GM12875 (cell line): Measurements from ENCODE around the gene PELI2.

Source experiments
- H3K4me3 ChIP-seq: one replicate; pipeline ENCODE4 v1.5.1; 2011; ENCODE audit warnings: low read depth, low read length, control low read depth
- CTCF ChIP-seq: IDR thresholded peaks from 2 replicates; pipeline ENCODE4 v1.5.1; 2011; ENCODE audit warnings: low read depth, mild to moderate bottlenecking, control low read depth, inconsistent platforms, low read length, moderate library complexity, borderline replicate concordance; ENCODE audit not compliant: insufficient read depth

Gene PELI2

GRCh38 chr14:56271970-56272369 lies 153.8 kb downstream of the PELI2 start:
- H3K4me3 ChIP-seq, result no peak overlapping the region
- no peak for TF ChIP-seq CTCF

DNA sequence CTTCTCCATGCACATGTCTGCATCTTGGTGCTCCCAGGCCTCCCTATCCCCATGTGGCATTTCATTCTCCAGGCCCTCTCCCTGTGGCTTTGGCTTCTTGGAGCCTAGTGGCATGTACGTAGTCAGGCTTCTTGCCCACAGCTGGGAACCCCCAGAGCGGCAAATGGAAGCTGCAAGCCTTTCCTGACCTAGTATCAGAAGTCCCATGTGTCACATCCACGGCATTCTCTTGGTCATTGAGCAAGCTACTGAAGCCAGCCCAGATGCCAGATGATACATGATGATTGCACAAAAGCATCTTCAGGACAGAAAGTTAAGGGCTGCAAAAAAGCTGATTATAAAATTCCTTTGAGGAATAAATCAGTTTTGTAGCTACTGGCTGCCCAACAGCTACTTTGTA lies 154.9 kb downstream of the PELI2 start:
- no peak overlapping the region for H3K4me3 ChIP-seq

GRCh38 chr14:56273951-56274350 lies 155.7 kb downstream of the PELI2 start:
- no peak for TF ChIP-seq CTCF

More for the DNA sequence above, 154.9 kb downstream of the PELI2 start:
- no peak for TF ChIP-seq CTCF

DNA sequence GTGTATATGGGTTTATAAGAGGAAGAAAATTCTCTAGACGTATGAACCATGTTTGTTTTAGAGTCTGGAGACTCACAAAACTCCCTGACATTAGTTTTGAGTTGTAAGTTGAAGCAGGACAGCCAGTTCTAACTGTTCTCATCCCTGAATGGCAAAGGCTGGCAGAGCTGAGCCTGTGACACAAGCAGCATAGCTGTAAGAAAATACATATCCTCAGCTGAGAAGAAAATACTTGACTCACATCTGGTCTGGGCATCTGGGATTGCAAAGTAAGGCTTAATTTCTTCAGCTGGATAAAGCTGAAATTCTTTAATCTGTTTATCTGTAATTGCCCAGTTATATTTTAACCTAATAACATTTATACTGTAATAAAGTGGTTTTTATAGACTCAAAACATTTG lies 156.3 kb downstream of the PELI2 start:
- no peak overlapping the region for H3K4me3 ChIP-seq
- no peak for TF ChIP-seq CTCF

More at GRCh38 chr14:56273951-56274350, 155.7 kb downstream of the PELI2 start:
- H3K4me3 ChIP-seq, result no peak overlapping the region

DNA sequence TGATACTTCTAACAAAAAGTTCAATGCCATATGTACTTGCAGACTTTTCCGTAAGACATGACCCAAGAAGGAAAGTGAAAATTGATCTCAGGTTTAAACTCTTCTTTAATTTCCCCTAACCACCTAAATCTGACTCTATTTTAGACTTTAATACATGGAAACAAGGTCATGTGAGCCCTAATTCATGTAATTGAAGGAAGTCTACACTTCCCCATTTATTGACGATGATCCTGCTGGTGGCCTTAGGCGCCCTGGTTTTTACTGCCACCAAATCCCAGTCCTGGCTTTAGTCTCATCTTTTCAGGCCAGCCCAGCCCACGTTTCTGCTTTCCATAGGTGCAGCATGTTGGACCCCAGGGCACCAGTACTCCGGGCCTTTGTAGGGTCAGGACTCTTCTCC lies 157.9 kb downstream of the PELI2 start:
- no peak for TF ChIP-seq CTCF
- no peak overlapping the region for H3K4me3 ChIP-seq

DNA sequence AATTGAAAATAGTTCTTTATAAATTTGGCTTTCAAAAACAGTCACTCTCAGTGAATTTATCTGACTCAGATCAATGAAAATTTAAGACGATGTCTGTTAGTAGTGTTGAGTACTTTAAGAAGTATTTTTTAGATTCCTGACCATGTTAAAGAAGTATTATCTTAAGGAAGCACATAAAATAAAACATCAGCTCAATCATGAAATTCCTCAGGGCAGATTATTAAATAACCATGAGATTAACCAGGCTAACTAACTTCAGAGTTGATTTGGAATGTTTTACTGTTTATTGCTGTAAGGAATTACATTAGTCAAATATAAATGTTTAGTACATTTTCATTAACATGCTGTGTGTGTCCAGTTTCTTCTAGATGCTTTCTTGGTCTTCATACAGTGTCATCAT lies 160.2 kb downstream of the PELI2 start:
- TF ChIP-seq CTCF, result no peak

DNA sequence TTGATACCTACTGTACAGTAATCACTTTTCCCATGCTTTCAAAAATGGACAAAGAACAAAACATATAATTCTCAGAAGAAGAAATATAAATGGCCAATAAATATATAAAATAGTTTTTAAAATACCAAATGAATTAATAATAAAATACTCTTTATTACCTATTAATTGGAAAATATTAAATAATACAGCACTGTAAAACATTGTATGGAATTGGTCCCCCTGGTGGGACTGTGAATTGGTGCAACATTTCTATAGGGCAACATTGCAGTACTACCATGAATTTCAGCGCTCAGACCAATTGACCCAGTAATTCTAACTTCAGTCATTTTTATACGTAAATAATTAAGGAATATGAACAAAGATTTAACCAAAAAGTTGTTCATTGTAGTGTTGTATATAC lies 162.6 kb downstream of the PELI2 start:
- H3K4me3 ChIP-seq, result no peak overlapping the region
- no peak for TF ChIP-seq CTCF

More for the DNA sequence above, 160.2 kb downstream of the PELI2 start:
- no peak overlapping the region for H3K4me3 ChIP-seq
